Fibroblast of villous mesenchyme (primary cell): ENCODE results near the gene SNCAIP. TPM values are rescaled to one million over a fixed set of nuclear protein-coding genes. Genes with fewer than 3 reads are reported as not detected.

Experiments used
- DNase-seq: peaks from one replicate; pipeline ENCODE4 v3.0.0-alpha.2; 2010; ENCODE audit warnings: low read depth
- H3K4me3 ChIP-seq: 2 replicates; pipeline ENCODE4 v1.5.1; 2011; ENCODE audit warnings: low read depth, mild to moderate bottlenecking, low read length
- CTCF ChIP-seq: IDR thresholded peaks from 2 replicates; pipeline ENCODE4 v1.5.1; 2012; ENCODE audit warnings: low read depth, mild to moderate bottlenecking, low read length; ENCODE audit not compliant: insufficient read depth
- total RNA-seq: library from RNA; depleted of rRNA; stranded (reverse); fragments of >200 nt; gene quantifications from 2 replicates; pipeline ENCODE4 v1.2.3, GENCODE V29; 2012

SNCAIP gene
- total RNA-seq, 1 donor: 19.0 TPM

- TF ChIP-seq CTCF: no peak
- H3K4me3 ChIP-seq: no peak overlapping the region
- DNase-seq: no peak
Observed at GRCh38 chr5:122413722-122414121, 101.7 kb downstream of the SNCAIP start.

GRCh38 chr5:122415030-122415800, 103.2 kb downstream of the SNCAIP start:
- H3K4me3 ChIP-seq: no peak overlapping the region
- peak; percentile 78 for DNase-seq
- peak; percentile 75 for TF ChIP-seq CTCF

- DNase-seq: no peak
- TF ChIP-seq CTCF: no peak
- no peak overlapping the region for H3K4me3 ChIP-seq
Observed at GRCh38 chr5:122415801-122416120, 103.7 kb downstream of the SNCAIP start.

- TF ChIP-seq CTCF: no peak
- DNase-seq: peak; percentile 13
- H3K4me3 ChIP-seq: no peak overlapping the region
Observed at GRCh38 chr5:122419142-122419894, 107.3 kb downstream of the SNCAIP start.

- no peak for TF ChIP-seq CTCF
- peak; percentile 51 for DNase-seq
- no peak overlapping the region for H3K4me3 ChIP-seq
Observed at GRCh38 chr5:122420091-122420490, 108.1 kb downstream of the SNCAIP start.

- no peak for DNase-seq
- TF ChIP-seq CTCF: no peak
- H3K4me3 ChIP-seq: no peak overlapping the region
Observed at GRCh38 chr5:122420537-122421236, 108.7 kb downstream of the SNCAIP start.
